Endodermal cell (in vitro differentiated cells): ENCODE data around the gene MYO7A. TPM values are rescaled to one million over a fixed set of nuclear protein-coding genes. Genes with fewer than 3 reads are reported as not detected.

Experiments
- DNase-seq: peaks from one replicate; pipeline ENCODE4 v3.0.0-alpha.2; 2017
- H3K27ac ChIP-seq: 2 replicates; pipeline ENCODE4 v1.5.1; 2013; ENCODE audit warnings: mild to moderate bottlenecking, low read depth, low read length, moderate library complexity
- H3K27me3 ChIP-seq: 2 replicates; pipeline ENCODE4 v1.6.1; 2013; ENCODE audit warnings: mild to moderate bottlenecking, low read length, moderate library complexity; ENCODE audit not compliant: insufficient read depth, control insufficient read depth, poor library complexity, severe bottlenecking
- H3K36me3 ChIP-seq: 2 replicates; pipeline ENCODE4 v1.7.0; 2013; ENCODE audit warnings: mild to moderate bottlenecking, low read length, moderate library complexity; ENCODE audit not compliant: control insufficient read depth, insufficient read depth
- H3K4me1 ChIP-seq: one replicate; pipeline ENCODE4 v1.7.0; 2013; ENCODE audit warnings: low read length; ENCODE audit not compliant: control insufficient read depth, insufficient read depth
- H3K4me3 ChIP-seq: 2 replicates; pipeline ENCODE4 v1.5.1; 2013; ENCODE audit warnings: mild to moderate bottlenecking, low read length, moderate library complexity
- H3K9ac ChIP-seq: 2 replicates; pipeline ENCODE4 v1.6.1; 2013; ENCODE audit warnings: mild to moderate bottlenecking, low read length, moderate library complexity; ENCODE audit not compliant: poor library complexity, severe bottlenecking; ENCODE audit errors: extremely low read depth
- H3K9me3 ChIP-seq: 2 replicates; pipeline ENCODE4 v1.6.1; 2013; ENCODE audit warnings: mild to moderate bottlenecking, low read length, moderate library complexity; ENCODE audit not compliant: control insufficient read depth
- H3K27ac Mint-ChIP-seq: 2 replicates; pipeline ENCODE4 v1.8.0; 2020; ENCODE audit warnings: mixed read lengths
- H3K27me3 Mint-ChIP-seq: 2 replicates; pipeline ENCODE4 v1.8.0; 2021; ENCODE audit warnings: mild to moderate bottlenecking, mixed read lengths; ENCODE audit not compliant: insufficient read depth
- H3K36me3 Mint-ChIP-seq: 2 replicates; pipeline ENCODE4 v1.8.0; 2020; ENCODE audit warnings: low read depth, mixed read lengths
- H3K4me1 Mint-ChIP-seq: 2 replicates; pipeline ENCODE4 v1.8.0; 2020; ENCODE audit warnings: mixed read lengths
- H3K4me3 Mint-ChIP-seq: 2 replicates; pipeline ENCODE4 v1.8.0; 2020; ENCODE audit warnings: mild to moderate bottlenecking, moderate library complexity, mixed read lengths
- H3K9me3 Mint-ChIP-seq: 2 replicates; pipeline ENCODE4 v1.8.0; 2020; ENCODE audit warnings: mild to moderate bottlenecking, mixed read lengths
- WGBS, 2 experiments: methylation state at CpG; one replicate each; pipeline versions ENCODE4 v1.1.5 to v1.1.7; 2013; ENCODE audit warnings: missing lambda C conversion rate in 2 of 2, mixed read lengths in 1 of 2; ENCODE audit not compliant: insufficient coverage in 1 of 2, insufficient read length in 1 of 2; 5-methylcytosine and 5-hydroxymethylcytosine counted together
- total RNA-seq, 2 donors: library from RNA; stranded (reverse); fragmentation: NEBNext Ultra II Directional in 1 of 2; extraction: Animal tissue kit (Norgen Biotek cat#: 25700) in 1 of 2; gene quantifications; 2 replicates in 1 of 2; 3 replicates in 1 of 2; pipeline ENCODE4 v1.2.1, GENCODE V29; 2021
- TF ChIP-seq, protein P1 (sequence below): fragments of 200-600 bp; sonication (generic); conservative IDR thresholded peaks from 2 replicates; pipeline ENCODE4 v1.5.0; 2021; ENCODE audit warnings: antibody characterized with exemption, mild to moderate bottlenecking

MYO7A gene
- total RNA-seq, 2 donors from 2014 or later = 2.4 to 2.7 TPM

DNA sequence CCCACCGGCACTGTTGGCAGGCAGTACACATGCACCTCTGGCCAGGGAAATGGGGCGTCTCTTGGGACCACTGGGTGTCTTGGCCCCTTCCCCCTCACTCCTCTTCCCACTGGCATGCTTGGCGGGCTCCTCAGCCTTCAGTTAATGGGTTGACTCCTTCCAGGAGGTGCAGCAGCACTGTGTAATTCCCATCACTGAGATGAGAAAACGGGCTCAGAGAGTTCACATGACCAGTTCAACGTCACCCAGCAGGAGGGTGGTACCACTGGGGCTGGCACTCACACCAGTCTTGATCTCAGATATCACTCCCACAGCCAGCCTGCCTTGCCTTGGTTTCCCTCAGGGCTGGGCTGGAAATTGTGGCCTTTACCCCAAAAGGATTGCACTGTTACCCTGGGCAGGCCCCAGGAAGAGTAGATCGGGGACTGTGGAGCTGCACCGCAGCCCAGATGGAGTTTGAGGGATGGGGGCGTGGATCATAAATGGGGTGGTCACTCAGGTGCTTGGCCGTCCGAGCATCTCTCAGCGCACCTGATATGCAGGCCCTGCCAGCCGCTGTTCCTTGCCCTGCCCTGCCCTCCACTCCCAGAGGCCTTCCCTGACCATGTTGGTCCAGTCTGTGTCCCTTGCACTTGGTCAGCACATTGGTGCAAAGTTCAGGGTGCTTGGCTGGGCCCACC lies 44.3 kb upstream of the MYO7A start:
- Histone ChIP-seq H3K4me3 (no peak overlapping the region), H3K27me3 (no peaks in the 10 kb centered on the region), H3K9me3 (peaks cover 4% of the 10 kb centered on the region), H3K9ac (no peak overlapping the region), H3K27ac (no peak overlapping the region), H3K4me1 (no peaks in the 10 kb centered on the region), H3K36me3 (no peaks in the 10 kb centered on the region)
- DNase-seq = no peak
- WGBS, 2 experiments = 92 to 95% methylated on average over 7 to 12 of the region's 12 CpGs
- peaks cover 2% of the 10 kb centered on the region for H3K36me3 Mint-ChIP-seq
- peak overlapping the region; percentile 29 for H3K27ac Mint-ChIP-seq
- no peaks in the 10 kb centered on the region for H3K4me1 Mint-ChIP-seq
- H3K9me3 Mint-ChIP-seq = no peaks in the 10 kb centered on the region
- TF ChIP-seq, protein P1, sequence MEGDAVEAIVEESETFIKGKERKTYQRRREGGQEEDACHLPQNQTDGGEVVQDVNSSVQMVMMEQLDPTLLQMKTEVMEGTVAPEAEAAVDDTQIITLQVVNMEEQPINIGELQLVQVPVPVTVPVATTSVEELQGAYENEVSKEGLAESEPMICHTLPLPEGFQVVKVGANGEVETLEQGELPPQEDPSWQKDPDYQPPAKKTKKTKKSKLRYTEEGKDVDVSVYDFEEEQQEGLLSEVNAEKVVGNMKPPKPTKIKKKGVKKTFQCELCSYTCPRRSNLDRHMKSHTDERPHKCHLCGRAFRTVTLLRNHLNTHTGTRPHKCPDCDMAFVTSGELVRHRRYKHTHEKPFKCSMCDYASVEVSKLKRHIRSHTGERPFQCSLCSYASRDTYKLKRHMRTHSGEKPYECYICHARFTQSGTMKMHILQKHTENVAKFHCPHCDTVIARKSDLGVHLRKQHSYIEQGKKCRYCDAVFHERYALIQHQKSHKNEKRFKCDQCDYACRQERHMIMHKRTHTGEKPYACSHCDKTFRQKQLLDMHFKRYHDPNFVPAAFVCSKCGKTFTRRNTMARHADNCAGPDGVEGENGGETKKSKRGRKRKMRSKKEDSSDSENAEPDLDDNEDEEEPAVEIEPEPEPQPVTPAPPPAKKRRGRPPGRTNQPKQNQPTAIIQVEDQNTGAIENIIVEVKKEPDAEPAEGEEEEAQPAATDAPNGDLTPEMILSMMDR = no peak
- H3K27me3 Mint-ChIP-seq = no peaks in the 10 kb centered on the region
- H3K4me3 Mint-ChIP-seq = no peak overlapping the region

DNA sequence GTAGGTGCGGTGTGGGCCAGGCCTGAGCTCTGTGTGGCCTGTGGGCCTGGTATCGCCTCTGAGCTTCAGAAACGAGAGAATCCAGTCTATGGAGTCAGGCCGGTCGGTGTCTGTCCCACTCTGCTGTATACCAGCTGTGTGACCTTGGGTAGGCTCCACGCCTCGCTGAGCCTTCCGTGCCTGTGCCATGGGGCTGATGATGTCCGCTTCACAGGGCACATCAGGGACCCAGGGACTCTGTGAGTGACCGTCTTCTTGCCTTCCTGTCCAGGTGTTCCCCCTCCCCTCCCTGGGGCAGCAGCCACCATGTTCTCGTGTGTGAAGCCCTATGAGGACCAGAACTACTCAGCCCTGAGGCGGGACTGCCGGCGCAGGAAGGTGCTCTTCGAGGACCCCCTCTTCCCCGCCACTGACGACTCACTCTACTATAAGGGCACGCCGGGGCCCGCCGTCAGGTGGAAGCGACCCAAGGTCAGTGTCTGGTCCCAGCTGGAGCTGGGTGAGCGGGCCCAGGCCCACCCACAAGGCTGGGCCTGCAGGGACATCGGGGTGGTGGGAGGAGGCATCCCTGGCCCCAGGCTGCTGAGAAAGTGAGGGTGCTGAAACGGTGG lies 43.4 kb upstream of the MYO7A start:
- Histone ChIP-seq H3K9me3 (peaks cover 2% of the 10 kb centered on the region), H3K36me3 (no peaks in the 10 kb centered on the region), H3K4me1 (no peaks in the 10 kb centered on the region), H3K27ac (no peak overlapping the region), H3K27me3 (no peaks in the 10 kb centered on the region), H3K9ac (no peak overlapping the region), H3K4me3 (no peak overlapping the region)
- TF ChIP-seq, protein P1 = no peak
- no peak overlapping the region for H3K4me3 Mint-ChIP-seq
- 94 to 95% methylated on average over 14 to 25 of the region's 25 CpGs for WGBS, 2 experiments
- H3K27me3 Mint-ChIP-seq = no peaks in the 10 kb centered on the region
- H3K4me1 Mint-ChIP-seq = no peaks in the 10 kb centered on the region
- no peaks in the 10 kb centered on the region for H3K9me3 Mint-ChIP-seq
- peaks cover 2% of the 10 kb centered on the region for H3K36me3 Mint-ChIP-seq
- peak overlapping the region; percentile 52 for H3K27ac Mint-ChIP-seq
- no peak for DNase-seq

DNA sequence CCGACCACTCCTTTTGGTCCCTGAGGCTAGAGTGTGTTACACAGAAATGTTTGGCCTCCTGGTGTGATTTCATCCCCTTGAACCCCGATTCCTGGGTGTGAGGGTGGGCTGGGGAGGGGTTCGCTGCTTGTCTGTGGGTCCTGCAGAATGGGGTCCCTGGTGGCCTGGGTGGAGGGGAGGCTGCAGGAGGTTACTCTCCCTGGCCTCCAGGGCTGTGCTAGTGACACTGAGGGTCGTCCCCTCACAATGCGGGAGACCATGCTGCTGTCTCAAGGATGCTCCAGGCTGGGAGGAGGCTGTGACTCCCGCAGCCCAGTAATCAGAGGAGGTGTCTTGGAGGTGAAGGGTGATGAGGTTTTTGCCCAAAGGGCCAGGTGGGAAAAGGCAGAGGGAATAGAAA lies 42.4 kb upstream of the MYO7A start:
- no peak overlapping the region for H3K27ac Mint-ChIP-seq

More for the DNA sequence above, 42.4 kb upstream of the MYO7A start:
- H3K4me3 Mint-ChIP-seq = no peak overlapping the region
- no peak overlapping the region for H3K27ac ChIP-seq
- H3K4me1 Mint-ChIP-seq = no peaks in the 10 kb centered on the region
- DNase-seq = no peak
- TF ChIP-seq, protein P1 = no peak
- H3K36me3 Mint-ChIP-seq = peaks cover 2% of the 10 kb centered on the region
- no peak overlapping the region for H3K9ac ChIP-seq
- H3K27me3 Mint-ChIP-seq = no peaks in the 10 kb centered on the region
- no peaks in the 10 kb centered on the region for H3K36me3 ChIP-seq
- H3K4me1 ChIP-seq = no peaks in the 10 kb centered on the region
- H3K4me3 ChIP-seq = no peak overlapping the region
- no peaks in the 10 kb centered on the region for H3K27me3 ChIP-seq
- H3K9me3 Mint-ChIP-seq = no peaks in the 10 kb centered on the region
- H3K9me3 ChIP-seq = no peaks in the 10 kb centered on the region
- 94 to 100% methylated on average over 2 to 6 of the region's 6 CpGs for WGBS, 2 experiments
